Measurements from ENCODE around the gene LETM1.

Gene LETM1

DNA sequence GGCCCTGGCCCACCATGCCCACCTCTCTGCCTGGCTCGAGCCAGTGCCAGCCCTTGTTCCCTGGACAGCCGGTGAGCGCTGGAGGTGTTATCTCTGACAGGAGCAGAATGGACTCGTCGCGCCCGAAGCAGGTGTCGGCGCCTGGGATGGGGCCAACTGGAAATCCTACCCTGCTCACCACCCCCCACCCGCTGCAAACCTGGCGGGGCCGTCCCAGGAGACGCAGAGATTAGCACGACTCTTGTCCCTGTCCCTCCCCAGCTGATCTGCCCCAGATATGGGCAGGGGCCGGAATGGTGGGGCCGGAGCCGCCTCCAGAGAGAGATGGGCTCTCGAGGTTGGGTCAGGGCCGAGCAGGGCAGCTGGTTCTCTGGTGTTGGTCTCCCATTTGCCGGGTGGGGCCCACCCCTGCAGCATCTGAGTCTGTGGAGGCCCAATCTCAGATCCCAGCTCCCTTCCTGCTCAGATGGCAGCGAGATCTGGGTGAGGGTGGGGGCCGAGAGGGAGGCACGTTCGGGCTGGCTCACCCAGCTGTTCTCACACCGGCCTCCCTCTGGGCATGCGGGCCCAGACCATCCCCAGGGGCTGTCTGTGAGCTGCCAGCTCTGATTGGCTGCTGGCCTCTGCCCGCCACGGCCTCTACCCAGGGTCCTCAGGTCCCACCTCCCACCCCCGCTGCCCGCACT is 83.0 kb downstream of the LETM1 start:
- peak; percentile 53 to 60 for DNase-seq
- Histone ChIP-seq H3K27ac (ENCODE audit: low read depth, low read length) (no peak overlapping the region), H3K36me3 (ENCODE audit: control insufficient read depth in 1 of 2, insufficient read depth in 2 of 2, low read length in 2 of 2) (no peaks in the 10 kb centered on the region), H3K4me2 (ENCODE audit: low read length) (no peak overlapping the region), H2BK5ac (ENCODE audit: low read depth, low read length, poor library complexity) (no peak overlapping the region), H3K9ac (ENCODE audit: low read length) (no peak overlapping the region), H3K4me3 (ENCODE audit: low read depth, low read length) (no peak overlapping the region), H3K23ac (ENCODE audit: low read length) (no peak overlapping the region), H3K18ac (ENCODE audit: low read length) (no peak overlapping the region), H2AFZ (ENCODE audit: insufficient read depth, low read length, poor library complexity) (no peak overlapping the region), H2BK12ac (ENCODE audit: low read length) (no peak overlapping the region), H4K91ac (ENCODE audit: low read depth, low read length) (no peak overlapping the region), H3K4ac (ENCODE audit: low read depth, low read length) (no peak overlapping the region), H3K14ac (ENCODE audit: low read length) (no peak overlapping the region), H2BK120ac (ENCODE audit: insufficient read depth, low read length, poor library complexity) (no peak overlapping the region), H2AK5ac (ENCODE audit: low read length) (no peak overlapping the region), H4K12ac (ENCODE audit: low read depth, low read length) (no peak overlapping the region), H3K79me1 (ENCODE audit: low read length) (peaks cover 19% of the 10 kb centered on the region), H3K9me3 (ENCODE audit: insufficient read depth, low read depth, low read length) (no peaks in the 10 kb centered on the region), H3K4me1 (ENCODE audit: control insufficient read depth in 1 of 2, insufficient read depth in 2 of 2, low read length in 2 of 2) (peaks cover 30% of the 10 kb centered on the region in 2 experiments), H4K8ac (ENCODE audit: low read depth, low read length) (no peak overlapping the region), H3K27me3 (ENCODE audit: insufficient read depth, low read length) (no peaks in the 10 kb centered on the region), H3K79me2 (ENCODE audit: control insufficient read depth, insufficient read depth, low read length, poor library complexity) (no peaks in the 10 kb centered on the region)
- WGBS (ENCODE audit: extremely low coverage, insufficient coverage, insufficient read length): no CpG with 5 or more reads among the region's 30 CpGs

GRCh38 chr4:1771555-1772305 is 84.2 kb downstream of the LETM1 start:
- H3K9me3 ChIP-seq (ENCODE audit: insufficient read depth, low read depth, low read length): no peaks in the 10 kb centered on the region
- no peaks in the 10 kb centered on the region for H3K79me2 ChIP-seq (ENCODE audit: control insufficient read depth, insufficient read depth, low read length, poor library complexity)
- no peak overlapping the region for H3K23ac ChIP-seq (ENCODE audit: low read length)
- no peak overlapping the region for H3K18ac ChIP-seq (ENCODE audit: low read length)
- no peak for DNase-seq
- no peak overlapping the region for H3K4ac ChIP-seq (ENCODE audit: low read depth, low read length)
- no peak overlapping the region for H4K91ac ChIP-seq (ENCODE audit: low read depth, low read length)
- H3K27ac ChIP-seq (ENCODE audit: low read depth, low read length): no peak overlapping the region
- peak overlapping the region; percentile 20 for H2AK5ac ChIP-seq (ENCODE audit: low read length)
- no peak overlapping the region for H3K9ac ChIP-seq (ENCODE audit: low read length)
- no peak overlapping the region for H2BK5ac ChIP-seq (ENCODE audit: low read depth, low read length, poor library complexity)
- no peaks in the 10 kb centered on the region for H3K27me3 ChIP-seq (ENCODE audit: insufficient read depth, low read length)
- no peak overlapping the region for H2BK120ac ChIP-seq (ENCODE audit: insufficient read depth, low read length, poor library complexity)
- no peaks in the 10 kb centered on the region for H3K36me3 ChIP-seq (ENCODE audit: control insufficient read depth in 1 of 2, insufficient read depth in 2 of 2, low read length in 2 of 2)
- H3K4me3 ChIP-seq (ENCODE audit: low read depth, low read length): no peak overlapping the region
- WGBS (ENCODE audit: extremely low coverage, insufficient coverage, insufficient read length): no CpG with 5 or more reads among the region's 28 CpGs
- peaks cover 9% of the 10 kb centered on the region for H3K79me1 ChIP-seq (ENCODE audit: low read length)
- no peak overlapping the region for H4K8ac ChIP-seq (ENCODE audit: low read depth, low read length)
- no peak overlapping the region for H2AFZ ChIP-seq (ENCODE audit: insufficient read depth, low read length, poor library complexity)
- no peak overlapping the region for H2BK12ac ChIP-seq (ENCODE audit: low read length)
- no peak overlapping the region for H4K12ac ChIP-seq (ENCODE audit: low read depth, low read length)
- peak overlapping the region; percentile 8 for H3K14ac ChIP-seq (ENCODE audit: low read length)
- peaks cover 20% of the 10 kb centered on the region in 2 experiments for H3K4me1 ChIP-seq (ENCODE audit: control insufficient read depth in 1 of 2, insufficient read depth in 2 of 2, low read length in 2 of 2)
- no peak overlapping the region for H3K4me2 ChIP-seq (ENCODE audit: low read length)

GRCh38 chr4:1770791-1771231 is 85.1 kb downstream of the LETM1 start:
- Histone ChIP-seq H3K27me3 (ENCODE audit: insufficient read depth, low read length) (no peaks in the 10 kb centered on the region), H3K27ac (ENCODE audit: low read depth, low read length) (no peak overlapping the region), H3K9me3 (ENCODE audit: insufficient read depth, low read depth, low read length) (no peaks in the 10 kb centered on the region), H2AK5ac (ENCODE audit: low read length) (no peak overlapping the region), H3K79me2 (ENCODE audit: control insufficient read depth, insufficient read depth, low read length, poor library complexity) (no peaks in the 10 kb centered on the region), H3K9ac (ENCODE audit: low read length) (no peak overlapping the region), H3K23ac (ENCODE audit: low read length) (no peak overlapping the region), H2BK12ac (ENCODE audit: low read length) (no peak overlapping the region), H4K91ac (ENCODE audit: low read depth, low read length) (peak overlapping the region; percentile 10), H3K4ac (ENCODE audit: low read depth, low read length) (no peak overlapping the region), H3K14ac (ENCODE audit: low read length) (no peak overlapping the region), H2AFZ (ENCODE audit: insufficient read depth, low read length, poor library complexity) (no peak overlapping the region), H4K12ac (ENCODE audit: low read depth, low read length) (no peak overlapping the region), H3K4me2 (ENCODE audit: low read length) (no peak overlapping the region), H3K4me1 (ENCODE audit: control insufficient read depth in 1 of 2, insufficient read depth in 2 of 2, low read length in 2 of 2) (peaks cover 22 to 24% of the 10 kb centered on the region in 2 experiments), H3K18ac (ENCODE audit: low read length) (no peak overlapping the region), H2BK5ac (ENCODE audit: low read depth, low read length, poor library complexity) (no peak overlapping the region), H3K79me1 (ENCODE audit: low read length) (peaks cover 4% of the 10 kb centered on the region), H3K4me3 (ENCODE audit: low read depth, low read length) (no peak overlapping the region), H3K36me3 (ENCODE audit: control insufficient read depth in 1 of 2, insufficient read depth in 2 of 2, low read length in 2 of 2) (no peaks in the 10 kb centered on the region), H2BK120ac (ENCODE audit: insufficient read depth, low read length, poor library complexity) (no peak overlapping the region), H4K8ac (ENCODE audit: low read depth, low read length) (no peak overlapping the region)
- no CpG with 5 or more reads among the region's 11 CpGs for WGBS (ENCODE audit: extremely low coverage, insufficient coverage, insufficient read length)
- no peak for DNase-seq

- no peak overlapping the region for H2BK5ac ChIP-seq (ENCODE audit: low read depth, low read length, poor library complexity)
- no peak overlapping the region for H3K18ac ChIP-seq (ENCODE audit: low read length)
- no peak overlapping the region for H2AFZ ChIP-seq (ENCODE audit: insufficient read depth, low read length, poor library complexity)
- H2BK120ac ChIP-seq (ENCODE audit: insufficient read depth, low read length, poor library complexity): no peak overlapping the region
- H3K79me2 ChIP-seq (ENCODE audit: control insufficient read depth, insufficient read depth, low read length, poor library complexity): no peaks in the 10 kb centered on the region
- no peak overlapping the region for H3K4ac ChIP-seq (ENCODE audit: low read depth, low read length)
- H3K4me3 ChIP-seq (ENCODE audit: low read depth, low read length): no peak overlapping the region
- H3K9ac ChIP-seq (ENCODE audit: low read length): no peak overlapping the region
- no peak for DNase-seq
- H2BK12ac ChIP-seq (ENCODE audit: low read length): no peak overlapping the region
- no CpG with 5 or more reads among the region's 33 CpGs for WGBS (ENCODE audit: extremely low coverage, insufficient coverage, insufficient read length)
- no peaks in the 10 kb centered on the region for H3K79me1 ChIP-seq (ENCODE audit: low read length)
- no peaks in the 10 kb centered on the region for H3K27me3 ChIP-seq (ENCODE audit: insufficient read depth, low read length)
- peaks cover 21 to 22% of the 10 kb centered on the region in 2 experiments for H3K4me1 ChIP-seq (ENCODE audit: control insufficient read depth in 1 of 2, insufficient read depth in 2 of 2, low read length in 2 of 2)
- H3K4me2 ChIP-seq (ENCODE audit: low read length): no peak overlapping the region
- H3K27ac ChIP-seq (ENCODE audit: low read depth, low read length): no peak overlapping the region
- no peaks in the 10 kb centered on the region for H3K9me3 ChIP-seq (ENCODE audit: insufficient read depth, low read depth, low read length)
- no peak overlapping the region for H4K8ac ChIP-seq (ENCODE audit: low read depth, low read length)
- no peak overlapping the region for H4K12ac ChIP-seq (ENCODE audit: low read depth, low read length)
- H3K23ac ChIP-seq (ENCODE audit: low read length): no peak overlapping the region
- H4K91ac ChIP-seq (ENCODE audit: low read depth, low read length): peak overlapping the region; percentile 10
- H3K14ac ChIP-seq (ENCODE audit: low read length): no peak overlapping the region
- no peak overlapping the region for H2AK5ac ChIP-seq (ENCODE audit: low read length)
- no peaks in the 10 kb centered on the region for H3K36me3 ChIP-seq (ENCODE audit: control insufficient read depth in 1 of 2, insufficient read depth in 2 of 2, low read length in 2 of 2)
Observed at GRCh38 chr4:1770245-1770644, 85.7 kb downstream of the LETM1 start.
